ENCODE measurements around the gene LCMT1.

Gene LCMT1

GRCh38 chr16:25198021-25198420, 86.5 kb downstream of the LCMT1 start:
- DNase-seq (ENCODE audit: low read depth) = no peak

- no peak for DNase-seq (ENCODE audit: low read depth)
Measured at GRCh38 chr16:25199457-25199856, 87.9 kb downstream of the LCMT1 start.

GRCh38 chr16:25210758-25211157, 99.2 kb downstream of the LCMT1 start:
- DNase-seq (ENCODE audit: low read depth) = no peak

GRCh38 chr16:25212636-25213035, 101.1 kb downstream of the LCMT1 start:
- DNase-seq (ENCODE audit: low read depth) = no peak

GRCh38 chr16:25213709-25214397, 102.3 kb downstream of the LCMT1 start:
- DNase-seq (ENCODE audit: low read depth) = no peak

GRCh38 chr16:25217112-25217511, 105.6 kb downstream of the LCMT1 start:
- no peak for DNase-seq (ENCODE audit: low read depth)

- DNase-seq (ENCODE audit: low read depth) = no peak
Measured at GRCh38 chr16:25217921-25218320, 106.4 kb downstream of the LCMT1 start.

- no peak for DNase-seq (ENCODE audit: low read depth)
Measured at GRCh38 chr16:25219070-25219737, 107.7 kb downstream of the LCMT1 start.

GRCh38 chr16:25222959-25223358, 111.4 kb downstream of the LCMT1 start:
- no peak for DNase-seq (ENCODE audit: low read depth)

- no peak for DNase-seq (ENCODE audit: low read depth)
Measured at GRCh38 chr16:25223964-25224363, 112.4 kb downstream of the LCMT1 start.

GRCh38 chr16:25224731-25225319, 113.3 kb downstream of the LCMT1 start:
- DNase-seq (ENCODE audit: low read depth) = no peak

All from activated gamma-delta T cell treated with anti-CD3 and anti-CD28 coated beads, Interleukin-2, amount 50 U/mL, for 16 hours (primary cell).